ENCODE data around the gene PXT1.
"Not testable (repeated sequence)": the region's sequence is repeated elsewhere in the genome, so short reads cannot be mapped to it uniquely, and the experiment has no call there.

The PXT1 gene

DNA sequence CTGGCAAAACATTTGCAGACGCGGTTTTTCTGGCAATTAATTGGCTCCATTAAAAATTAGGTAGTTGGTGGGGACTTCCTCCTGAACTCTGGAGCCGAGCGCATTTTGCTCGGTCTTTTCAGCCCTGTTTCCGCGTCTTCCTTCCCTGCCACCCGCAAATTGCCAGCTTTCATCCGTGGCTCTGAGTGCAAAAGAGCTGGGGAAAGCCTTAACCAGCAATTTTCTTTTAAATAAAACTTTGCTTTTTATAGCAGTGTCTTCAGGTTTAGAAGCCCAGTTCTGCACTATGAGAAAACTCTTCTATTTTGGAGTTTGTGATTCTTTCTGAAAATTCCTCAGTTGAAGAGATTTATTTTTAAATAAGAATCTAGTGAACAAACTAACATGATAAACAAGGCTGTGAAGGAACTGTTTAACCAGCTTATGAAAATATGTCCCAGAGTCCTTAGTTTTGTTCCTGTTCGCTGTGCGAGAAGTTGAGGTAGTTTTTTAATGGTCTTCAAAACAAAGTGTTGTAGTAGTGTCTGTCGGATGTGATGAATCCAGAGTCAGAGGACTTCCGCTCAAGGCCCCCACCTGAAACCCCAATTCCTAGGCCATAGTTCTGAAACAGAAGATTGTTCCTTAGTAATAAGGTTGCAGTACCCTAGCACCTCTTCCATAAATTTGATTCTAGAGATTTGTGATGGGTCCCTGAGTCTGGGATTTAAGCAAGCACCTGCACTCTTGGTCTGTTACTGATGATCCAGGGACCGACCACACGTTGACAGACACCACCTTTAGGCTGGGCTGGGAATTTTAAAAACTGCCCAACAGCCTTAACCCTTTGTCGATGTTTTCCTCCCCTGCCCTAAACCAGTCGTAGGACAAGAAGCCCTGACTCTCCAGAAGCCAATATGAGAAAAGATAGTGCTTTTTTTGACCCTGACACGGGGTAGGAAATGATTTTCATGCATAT lies 1.1 kb upstream of the PXT1 start:
- DNase-seq: peak; percentile 48

GRCh38 chr6:36442103-36442670 lies 467 bp downstream of the PXT1 start:
- no peak for DNase-seq

- peak; percentile 94 for DNase-seq
Measured at GRCh38 chr6:36441307-36441894, 1.3 kb downstream of the PXT1 start.

DNA sequence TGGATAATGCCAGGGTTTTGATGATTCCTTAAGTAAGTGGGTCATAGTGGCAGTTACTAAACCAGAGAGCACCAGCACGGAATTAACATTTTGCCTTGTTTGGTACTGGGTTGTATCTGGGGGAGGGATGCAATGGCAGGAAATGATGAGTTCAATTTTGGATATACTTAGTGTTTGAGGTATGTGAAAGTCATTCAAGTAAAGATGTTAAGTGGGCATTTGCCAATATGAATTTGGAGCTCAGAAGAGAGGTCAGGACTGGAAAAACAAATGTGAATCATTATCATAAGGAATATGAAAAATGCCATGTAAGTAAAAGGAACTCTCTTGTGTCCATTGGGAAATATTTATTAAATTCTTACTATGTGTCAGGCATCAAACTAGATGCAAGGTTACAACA lies 6.2 kb downstream of the PXT1 start:
- DNase-seq: no peak

DNA sequence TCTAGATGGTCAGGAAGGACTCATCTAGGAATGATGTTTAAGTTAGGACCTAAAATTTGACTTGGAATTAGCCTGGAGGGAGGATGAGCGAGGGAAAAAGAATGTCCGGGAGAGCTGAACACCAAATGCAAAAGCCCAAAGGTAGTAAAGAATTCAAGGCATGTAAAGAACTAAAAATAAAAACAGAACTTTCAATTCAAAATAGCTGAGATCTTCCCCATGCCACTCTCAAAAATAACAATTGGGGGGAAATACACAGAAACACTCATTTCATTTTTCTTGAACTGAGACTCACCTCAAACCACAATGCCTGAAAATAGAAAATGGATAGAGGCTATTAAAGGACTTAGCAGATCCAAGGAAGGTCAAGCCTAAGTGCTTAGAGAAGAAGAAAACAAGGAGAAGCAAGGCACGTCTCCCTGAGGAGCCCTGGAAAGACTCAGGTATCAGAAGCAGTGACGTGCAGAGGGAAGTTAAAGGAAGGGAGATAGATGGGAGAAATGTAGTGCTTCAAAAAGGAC lies 10.4 kb downstream of the PXT1 start:
- DNase-seq: no peak

GRCh38 chr6:36431197-36431596 lies 11.5 kb downstream of the PXT1 start:
- DNase-seq: no peak

GRCh38 chr6:36430351-36430750 lies 12.3 kb downstream of the PXT1 start:
- DNase-seq: no peak

DNA sequence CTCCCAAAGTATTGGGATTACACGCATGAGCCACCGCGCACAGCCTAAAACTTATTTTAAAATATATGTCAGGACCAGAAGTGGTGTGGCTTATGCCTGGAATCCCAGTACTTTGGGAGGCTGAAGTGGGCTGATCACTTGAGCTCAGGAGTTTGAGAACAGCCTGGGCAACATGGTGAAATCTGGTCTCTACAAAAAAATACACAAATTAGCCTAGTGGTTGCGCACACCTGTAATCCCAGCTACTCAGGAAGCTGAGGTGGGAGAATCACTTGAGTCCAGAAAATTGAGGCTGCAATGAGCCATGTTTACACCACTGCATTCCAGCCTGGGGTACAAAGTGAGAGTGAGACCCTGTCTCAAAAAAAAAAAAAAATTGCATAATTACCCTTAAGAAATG lies 13.7 kb downstream of the PXT1 start:
- DNase-seq: no peak

- DNase-seq: no peak
Measured at GRCh38 chr6:36426622-36427021, 16.0 kb downstream of the PXT1 start.

GRCh38 chr6:36423101-36423824 lies 19.4 kb downstream of the PXT1 start:
- peak; percentile 100 for DNase-seq

DNA sequence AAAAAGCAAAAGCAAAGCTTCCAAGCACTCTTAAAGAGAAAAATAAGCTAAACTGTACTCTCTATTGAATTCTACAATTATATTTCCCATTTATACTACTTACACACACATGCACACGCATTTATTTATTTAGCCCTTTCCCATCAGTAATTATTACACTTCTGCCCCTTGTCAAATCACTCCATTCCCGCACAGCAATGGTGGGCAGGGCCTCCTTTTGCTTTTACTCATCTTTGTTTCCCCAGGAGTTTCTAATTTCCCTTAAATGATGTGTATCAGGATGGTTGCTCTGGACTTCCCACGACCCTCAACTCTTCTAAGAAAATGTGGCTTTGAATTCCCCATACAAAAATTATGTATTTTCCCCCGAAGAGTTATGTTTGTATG lies 19.9 kb downstream of the PXT1 start:
- no peak for DNase-seq

DNA sequence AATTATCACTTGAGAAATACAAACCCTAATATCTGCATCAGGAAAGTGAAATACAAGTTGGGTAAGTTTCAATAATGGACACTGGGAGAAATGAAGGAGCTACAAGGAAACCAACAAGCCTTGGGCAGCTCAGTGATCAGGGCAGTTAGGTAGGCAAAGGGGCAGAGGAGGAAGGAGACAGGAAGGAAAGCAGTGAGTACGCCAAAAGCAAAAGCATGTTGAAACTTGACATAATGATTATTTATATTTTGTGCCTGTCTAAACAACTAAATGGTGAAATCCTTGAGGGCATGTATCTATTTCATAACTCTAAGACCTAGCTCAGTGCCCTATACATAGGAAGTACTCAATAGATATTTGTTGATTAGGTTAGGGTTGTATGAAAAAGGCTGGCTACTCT lies 23.3 kb downstream of the PXT1 start:
- no peak for DNase-seq

- DNase-seq: no peak
Measured at GRCh38 chr6:36418558-36418957, 24.1 kb downstream of the PXT1 start.

GRCh38 chr6:36414481-36414880 lies 28.2 kb downstream of the PXT1 start:
- DNase-seq: no peak

DNA sequence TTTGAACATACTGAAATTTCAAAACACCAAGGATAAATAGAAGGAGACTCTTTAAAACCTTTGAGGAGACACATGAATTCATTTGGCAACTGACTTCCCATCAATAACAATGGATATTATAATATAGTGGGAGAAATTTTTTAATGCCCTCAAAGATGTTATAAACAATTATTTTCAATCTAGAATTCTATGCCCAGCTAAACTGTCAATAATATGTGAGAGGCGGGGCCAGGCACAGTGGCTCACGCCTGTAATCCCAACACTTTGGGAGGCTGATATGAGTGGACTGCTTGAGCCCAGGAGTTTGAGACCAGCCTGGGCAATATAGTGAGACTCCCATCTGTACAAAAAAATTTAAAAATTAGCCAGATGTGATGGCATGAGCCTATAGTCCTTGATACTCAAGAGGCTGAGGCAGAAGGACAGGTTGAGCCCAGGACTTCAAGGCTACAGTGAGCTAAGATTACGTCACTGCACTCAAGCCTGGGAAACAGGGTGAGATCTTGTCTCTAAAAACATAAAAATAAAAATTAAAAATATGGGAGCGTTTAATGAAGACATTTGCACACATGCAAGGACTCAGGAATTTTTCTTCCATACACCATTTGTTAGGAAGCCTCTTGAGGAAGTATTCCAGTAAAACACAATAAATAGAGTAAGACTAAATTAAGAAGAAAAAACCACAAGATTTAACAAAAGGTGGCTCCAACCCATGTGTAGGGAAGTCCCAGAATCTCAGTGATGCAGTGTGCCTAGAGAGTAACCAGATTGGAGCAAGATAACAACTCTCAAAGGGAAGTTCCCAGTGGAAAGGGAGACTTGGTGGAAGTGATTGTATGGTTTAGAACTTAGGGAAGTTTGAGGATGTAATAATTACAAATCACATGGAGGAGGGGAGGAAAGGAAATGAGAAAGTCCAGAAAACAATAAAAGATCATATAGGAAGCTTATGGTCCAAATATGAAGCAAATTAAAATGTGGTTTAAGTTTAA lies 28.9 kb downstream of the PXT1 start:
- DNase-seq: no peak

DNA sequence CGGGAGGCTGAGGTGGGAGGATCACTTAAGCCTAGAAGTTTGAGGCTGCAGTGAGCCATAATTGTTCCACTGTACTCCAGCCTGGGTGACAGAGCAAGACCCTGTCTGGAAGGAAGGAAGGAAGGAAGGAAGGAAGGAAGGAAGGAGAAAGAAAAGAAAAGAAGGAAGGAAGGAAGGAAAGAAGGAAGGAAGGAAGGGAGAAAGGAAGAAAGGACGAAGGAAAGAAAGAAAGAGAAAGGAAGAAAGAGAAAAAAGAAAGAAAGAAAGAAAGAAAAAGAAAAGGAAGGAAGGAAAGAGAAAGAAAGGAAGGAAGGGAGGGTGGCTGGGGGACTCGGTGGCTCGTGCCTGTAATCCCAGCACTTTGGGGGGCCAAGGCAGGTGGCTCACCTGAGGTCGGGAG lies 32.9 kb downstream of the PXT1 start:
- not testable (repeated sequence) for DNase-seq

- DNase-seq: no peak
Measured at GRCh38 chr6:36404164-36404563, 38.5 kb downstream of the PXT1 start.

DNA sequence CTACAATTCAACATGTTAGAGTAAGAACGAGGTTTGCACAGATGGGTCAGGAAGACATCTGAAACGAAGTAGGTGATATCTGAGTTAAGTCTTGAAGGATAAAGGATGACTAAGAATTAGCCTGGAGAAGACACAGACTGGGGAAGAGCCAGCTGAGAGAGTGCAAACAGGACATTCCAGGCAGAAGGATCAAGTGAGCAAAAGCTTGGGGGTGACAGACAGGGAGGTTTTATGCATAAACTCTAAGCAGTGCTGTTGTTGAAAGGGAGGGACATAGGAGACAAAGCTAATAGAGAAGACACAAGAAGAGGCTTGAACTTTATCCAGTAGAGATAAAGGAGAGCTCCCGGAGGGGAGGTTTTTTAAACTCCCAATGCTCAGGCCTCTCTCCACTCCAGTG lies 40.2 kb downstream of the PXT1 start:
- DNase-seq: no peak

DNA sequence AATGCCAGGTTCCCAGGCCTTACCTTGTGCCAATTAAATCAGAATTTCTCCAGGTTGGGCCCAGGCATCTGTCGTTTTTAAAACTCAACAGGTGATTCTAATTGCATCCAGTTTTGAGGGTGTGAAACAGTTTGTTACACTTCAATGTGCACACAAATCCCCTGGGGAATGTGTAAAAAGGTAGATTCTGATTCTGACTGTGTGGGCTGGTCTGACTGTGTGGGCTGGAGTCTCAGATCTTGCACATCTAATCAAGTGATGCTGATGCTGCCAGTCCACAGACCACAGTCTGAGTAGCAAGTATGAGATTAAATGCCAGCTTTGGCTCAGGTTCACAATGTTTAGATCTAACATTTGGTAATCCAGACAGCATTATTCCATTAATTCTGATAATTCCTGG lies 42.7 kb downstream of the PXT1 start:
- no peak for DNase-seq

DNA sequence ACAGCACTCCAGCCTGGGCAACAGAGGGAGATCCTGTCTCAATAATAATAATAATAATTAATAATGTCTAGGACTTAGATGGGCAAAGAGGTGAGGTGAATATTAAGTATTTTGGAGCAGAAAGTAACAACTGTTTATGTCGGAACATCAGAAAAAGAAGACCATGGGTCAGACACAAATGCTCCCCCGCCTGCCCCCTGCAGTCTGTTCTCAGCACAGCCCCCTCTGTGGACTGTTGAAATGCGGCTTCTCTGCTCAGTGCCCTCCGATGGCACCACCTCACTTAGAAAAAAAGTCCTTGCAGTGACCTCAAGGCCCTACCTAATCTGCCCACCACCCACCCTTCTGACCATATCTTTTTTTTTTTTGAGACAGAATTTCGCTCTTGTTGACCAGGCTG lies 50.0 kb downstream of the PXT1 start:
- no peak for DNase-seq

DNA sequence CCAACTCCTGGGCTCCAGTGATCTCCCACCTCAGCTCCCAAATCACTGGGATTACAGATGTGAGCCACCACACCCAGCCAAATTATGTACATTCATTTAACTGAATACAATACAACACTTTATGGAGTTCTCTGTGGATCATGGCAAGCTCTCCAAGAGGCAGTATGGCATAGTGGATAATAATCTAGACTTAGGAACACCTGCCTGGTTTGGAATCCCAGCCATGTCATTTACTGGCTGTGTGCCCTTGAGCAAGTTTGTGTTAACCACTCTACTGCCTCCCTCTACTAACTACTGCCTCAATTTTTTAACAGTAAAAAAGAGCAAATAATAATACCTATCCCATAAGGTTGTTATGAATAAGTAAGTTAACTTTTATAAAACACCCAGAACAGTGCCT lies 53.3 kb downstream of the PXT1 start:
- DNase-seq: no peak
